Measurements from ENCODE around the gene WDCP.

GRCh38 chr2:24022324-24022974 is 24.7 kb downstream of the WDCP start:
- TF ChIP-seq CTCF (IDR thresholded peaks at IDR 0.05) (no peak), EP300 (IDR thresholded peaks at IDR 0.05) (no peak), POLR2A (IDR thresholded peaks at IDR 0.05) (no peak)
